ENCODE measurements around the gene PTPRQ. TPM values are rescaled to one million over a fixed set of nuclear protein-coding genes. Genes with fewer than 3 reads are reported as not detected.

PTPRQ gene
- total RNA-seq, 1 donor from 2014 or later: 0.07 TPM

DNA sequence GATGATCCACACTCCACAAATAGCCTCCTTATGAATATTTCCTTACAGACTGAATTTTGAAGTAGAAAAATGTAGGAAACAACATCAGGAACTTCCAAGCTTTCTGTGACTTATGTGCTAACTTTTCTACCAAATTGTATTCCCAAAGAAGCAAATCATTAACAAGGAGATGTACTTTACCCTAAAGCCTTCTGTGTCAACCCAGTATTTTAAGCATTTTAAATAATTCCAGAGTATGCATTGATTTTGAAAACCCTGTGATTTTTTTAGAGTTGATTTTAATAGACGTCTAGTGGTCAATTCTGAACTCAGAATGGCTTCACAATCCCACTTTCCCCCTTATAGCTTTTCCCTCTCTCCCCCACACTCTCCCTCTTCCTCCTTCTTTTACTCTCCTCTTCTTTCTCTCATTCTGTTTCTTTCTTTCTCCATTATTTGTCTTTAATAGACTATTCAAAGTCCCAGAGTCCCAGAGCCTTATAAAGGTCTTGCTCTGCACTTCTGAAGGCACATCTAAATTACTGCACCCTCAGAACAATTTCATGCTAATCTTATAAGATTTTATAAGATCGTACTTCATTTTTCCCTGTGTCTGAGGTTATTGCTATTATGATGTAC lies 253.3 kb downstream of the PTPRQ start:
- no peaks in the 10 kb centered on the region for H4K20me1 ChIP-seq (ENCODE audit: low read depth)
- Mint-ChIP-seq H3K36me3 (no peaks in the 10 kb centered on the region), H3K4me3 (no peak overlapping the region), H3K27ac (no peak overlapping the region), H3K27me3 (ENCODE audit: insufficient read depth, low read depth) (no peaks in the 10 kb centered on the region), H3K4me1 (no peaks in the 10 kb centered on the region), H3K9me3 (no peaks in the 10 kb centered on the region)
- no peaks in the 10 kb centered on the region for H3K36me3 ChIP-seq
- H3K4me1 ChIP-seq: no peaks in the 10 kb centered on the region
- no peaks in the 10 kb centered on the region for H3F3A ChIP-seq (ENCODE audit: low read depth)
- no peak for TF ChIP-seq EZH2phosphoT487 (IDR thresholded peaks at IDR 0.05)
- TF ChIP-seq EZH2 (IDR thresholded peaks at IDR 0.05): no peak
- TF ChIP-seq, protein P1, sequence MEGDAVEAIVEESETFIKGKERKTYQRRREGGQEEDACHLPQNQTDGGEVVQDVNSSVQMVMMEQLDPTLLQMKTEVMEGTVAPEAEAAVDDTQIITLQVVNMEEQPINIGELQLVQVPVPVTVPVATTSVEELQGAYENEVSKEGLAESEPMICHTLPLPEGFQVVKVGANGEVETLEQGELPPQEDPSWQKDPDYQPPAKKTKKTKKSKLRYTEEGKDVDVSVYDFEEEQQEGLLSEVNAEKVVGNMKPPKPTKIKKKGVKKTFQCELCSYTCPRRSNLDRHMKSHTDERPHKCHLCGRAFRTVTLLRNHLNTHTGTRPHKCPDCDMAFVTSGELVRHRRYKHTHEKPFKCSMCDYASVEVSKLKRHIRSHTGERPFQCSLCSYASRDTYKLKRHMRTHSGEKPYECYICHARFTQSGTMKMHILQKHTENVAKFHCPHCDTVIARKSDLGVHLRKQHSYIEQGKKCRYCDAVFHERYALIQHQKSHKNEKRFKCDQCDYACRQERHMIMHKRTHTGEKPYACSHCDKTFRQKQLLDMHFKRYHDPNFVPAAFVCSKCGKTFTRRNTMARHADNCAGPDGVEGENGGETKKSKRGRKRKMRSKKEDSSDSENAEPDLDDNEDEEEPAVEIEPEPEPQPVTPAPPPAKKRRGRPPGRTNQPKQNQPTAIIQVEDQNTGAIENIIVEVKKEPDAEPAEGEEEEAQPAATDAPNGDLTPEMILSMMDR (IDR thresholded peaks at IDR 0.05): no peak
- no peak overlapping the region for H3K27ac ChIP-seq
- H3K9me3 ChIP-seq (ENCODE audit: low read depth): no peaks in the 10 kb centered on the region
- no peak for DNase-seq (ENCODE audit: low spot score)
- no peaks in the 10 kb centered on the region for H3K79me2 ChIP-seq (ENCODE audit: low read depth)
- no peak overlapping the region for H3K4me2 ChIP-seq
- no peaks in the 10 kb centered on the region for H3K27me3 ChIP-seq
- H2AFZ ChIP-seq (replicated peaks): no peak overlapping the region
- no peak overlapping the region for H3K9ac ChIP-seq
- no peak overlapping the region for H3K4me3 ChIP-seq

DNA sequence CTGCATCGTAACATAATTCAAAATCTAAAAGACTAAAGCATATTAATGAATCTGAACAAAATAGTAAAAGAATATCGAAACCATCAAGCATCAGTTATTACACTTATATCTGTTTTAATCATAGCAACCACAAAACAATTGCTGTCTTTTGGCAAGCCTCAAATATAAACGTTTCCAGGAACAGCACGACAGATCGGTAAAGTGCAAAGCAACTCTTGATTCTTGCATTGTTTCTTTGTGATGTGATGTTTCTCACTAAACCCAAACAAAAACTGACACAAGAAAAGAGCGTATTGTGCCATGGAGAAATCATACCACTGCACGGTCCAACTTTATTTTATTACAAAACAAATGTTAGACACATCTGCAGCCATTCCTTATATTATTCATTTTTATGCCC lies 254.2 kb downstream of the PTPRQ start:
- H3K36me3 Mint-ChIP-seq: no peaks in the 10 kb centered on the region
- no peak overlapping the region for H2AFZ ChIP-seq (replicated peaks)
- H3K27me3 ChIP-seq: no peaks in the 10 kb centered on the region
- no peaks in the 10 kb centered on the region for H4K20me1 ChIP-seq (ENCODE audit: low read depth)
- H3K4me3 Mint-ChIP-seq: no peak overlapping the region
- H3K4me1 ChIP-seq: peaks cover 5% of the 10 kb centered on the region
- H3K4me2 ChIP-seq: no peak overlapping the region
- peaks cover 3% of the 10 kb centered on the region for H3K4me1 Mint-ChIP-seq
- no peak for DNase-seq (ENCODE audit: low spot score)
- TF ChIP-seq EZH2phosphoT487 (IDR thresholded peaks at IDR 0.05) (no peak), EZH2 (IDR thresholded peaks at IDR 0.05) (no peak)
- TF ChIP-seq, protein P1 (IDR thresholded peaks at IDR 0.05): no peak
- H3K36me3 ChIP-seq: no peaks in the 10 kb centered on the region
- no peak overlapping the region for H3K9ac ChIP-seq
- H3K79me2 ChIP-seq (ENCODE audit: low read depth): no peaks in the 10 kb centered on the region
- no peaks in the 10 kb centered on the region for H3K9me3 ChIP-seq (ENCODE audit: low read depth)
- peaks cover 4% of the 10 kb centered on the region for H3F3A ChIP-seq (ENCODE audit: low read depth)
- H3K27me3 Mint-ChIP-seq (ENCODE audit: insufficient read depth, low read depth): no peaks in the 10 kb centered on the region
- no peaks in the 10 kb centered on the region for H3K9me3 Mint-ChIP-seq
- H3K27ac Mint-ChIP-seq: no peak overlapping the region
- no peak overlapping the region for H3K4me3 ChIP-seq
- no peak overlapping the region for H3K27ac ChIP-seq

DNA sequence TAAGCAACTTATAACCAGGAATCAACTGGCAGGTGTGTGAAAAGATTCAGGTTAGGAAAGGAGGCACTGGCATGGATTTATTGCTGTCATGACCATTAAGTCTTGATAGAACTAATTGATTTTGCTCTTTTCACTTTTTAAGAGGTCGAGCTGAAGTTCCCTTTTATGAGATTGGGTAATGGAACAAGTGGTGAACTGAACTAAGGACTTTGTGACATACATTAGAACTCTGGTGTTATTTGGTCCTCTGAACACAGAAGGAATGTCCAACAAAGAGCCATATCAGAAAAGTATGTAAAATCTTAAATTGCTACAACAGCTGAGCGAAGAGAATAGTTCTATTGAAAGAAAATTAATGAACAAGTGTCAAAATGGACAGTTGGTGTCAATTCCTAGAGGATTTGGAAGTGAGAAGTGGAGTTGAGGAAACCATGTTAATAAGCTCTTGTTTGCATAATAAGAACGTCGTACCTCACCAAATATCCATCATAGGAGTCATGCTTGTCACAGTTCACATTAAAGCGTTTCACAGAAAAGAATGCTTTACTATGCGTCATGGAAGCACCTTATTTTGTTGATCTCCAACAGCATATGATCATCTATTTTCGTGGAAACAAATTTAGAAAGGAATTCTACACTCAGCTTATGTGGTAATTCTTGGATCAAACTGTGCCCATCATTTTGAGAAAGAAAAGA lies 255.0 kb downstream of the PTPRQ start:
- TF ChIP-seq, protein P1 (IDR thresholded peaks at IDR 0.05): no peak
- no peak for TF ChIP-seq EZH2 (IDR thresholded peaks at IDR 0.05)
- no peak for TF ChIP-seq EZH2phosphoT487 (IDR thresholded peaks at IDR 0.05)
- H3K36me3 Mint-ChIP-seq: no peaks in the 10 kb centered on the region
- Histone ChIP-seq H3K79me2 (ENCODE audit: low read depth) (no peaks in the 10 kb centered on the region), H3K4me1 (peaks cover 9% of the 10 kb centered on the region), H3K4me2 (no peak overlapping the region), H3F3A (ENCODE audit: low read depth) (peaks cover 5% of the 10 kb centered on the region), H2AFZ (replicated peaks) (no peak overlapping the region), H3K4me3 (no peak overlapping the region), H3K9ac (no peak overlapping the region), H3K9me3 (ENCODE audit: low read depth) (no peaks in the 10 kb centered on the region), H3K36me3 (no peaks in the 10 kb centered on the region), H3K27me3 (no peaks in the 10 kb centered on the region), H3K27ac (no peak overlapping the region), H4K20me1 (ENCODE audit: low read depth) (no peaks in the 10 kb centered on the region)
- no peak for DNase-seq (ENCODE audit: low spot score)
- no peaks in the 10 kb centered on the region for H3K27me3 Mint-ChIP-seq (ENCODE audit: insufficient read depth, low read depth)
- H3K4me1 Mint-ChIP-seq: peaks cover 5% of the 10 kb centered on the region
- H3K4me3 Mint-ChIP-seq: no peak overlapping the region
- no peak overlapping the region for H3K27ac Mint-ChIP-seq
- no peaks in the 10 kb centered on the region for H3K9me3 Mint-ChIP-seq

Data from neural progenitor cell (in vitro differentiated cells).